Ishikawa (cell line): ENCODE results near the gene NCKAP1.

Source experiments
- CREB1 ChIP-seq: IDR thresholded peaks from 2 replicates; pipeline ENCODE4 v1.6.1; 2012; ENCODE audit warnings: low read depth
- EGR1 ChIP-seq: IDR thresholded peaks from 2 replicates; pipeline ENCODE4 v1.6.1; 2012
- EP300 ChIP-seq: IDR thresholded peaks from 2 replicates; pipeline ENCODE4 v1.6.1; 2012; ENCODE audit warnings: borderline replicate concordance
- NFIC ChIP-seq: IDR thresholded peaks from 2 replicates; pipeline ENCODE4 v1.6.1; 2012
- RAD21 ChIP-seq: IDR thresholded peaks from 2 replicates; pipeline ENCODE4 v1.6.1; 2012; ENCODE audit warnings: low read depth
- TAF1 ChIP-seq: IDR thresholded peaks from 2 replicates; pipeline ENCODE4 v1.6.1; 2012; ENCODE audit warnings: low read depth, mild to moderate bottlenecking
- YY1 ChIP-seq: IDR thresholded peaks from 2 replicates; pipeline ENCODE4 v1.6.1; 2012; ENCODE audit warnings: low read depth
- TF ChIP-seq, protein P1 (sequence below): IDR thresholded peaks from 2 replicates; pipeline ENCODE4 v1.6.1; 2012
- TF ChIP-seq, protein P2 (sequence below): IDR thresholded peaks from 2 replicates; pipeline ENCODE4 v1.6.1; 2012; ENCODE audit warnings: low read depth, mild to moderate bottlenecking

DNA sequence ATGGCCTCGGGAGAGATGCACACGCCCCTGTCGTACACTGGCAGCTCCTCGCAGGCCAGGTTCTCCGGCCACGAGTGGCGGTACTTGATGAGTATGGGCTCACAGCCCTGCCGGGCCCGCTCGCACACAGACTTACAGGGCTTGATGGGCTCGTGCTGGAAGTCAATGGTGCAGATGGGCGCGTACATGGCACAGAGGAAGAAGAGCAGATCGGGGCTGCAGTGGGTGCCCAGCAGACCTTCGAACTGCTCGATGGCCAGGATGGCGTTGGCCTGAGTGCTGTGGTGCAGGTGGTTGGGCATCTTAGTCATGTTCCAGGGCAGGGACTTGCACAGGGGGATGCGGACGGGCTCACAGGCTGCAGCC, 172.2 kb downstream of the NCKAP1 start:
- TF ChIP-seq TAF1 (no peak), EGR1 (no peak), CREB1 (no peak), YY1 (no peak), RAD21 (no peak), EP300 (no peak), NFIC (no peak)
- TF ChIP-seq, protein P1, sequence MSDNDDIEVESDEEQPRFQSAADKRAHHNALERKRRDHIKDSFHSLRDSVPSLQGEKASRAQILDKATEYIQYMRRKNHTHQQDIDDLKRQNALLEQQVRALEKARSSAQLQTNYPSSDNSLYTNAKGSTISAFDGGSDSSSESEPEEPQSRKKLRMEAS, result no peak
- TF ChIP-seq, protein P2, sequence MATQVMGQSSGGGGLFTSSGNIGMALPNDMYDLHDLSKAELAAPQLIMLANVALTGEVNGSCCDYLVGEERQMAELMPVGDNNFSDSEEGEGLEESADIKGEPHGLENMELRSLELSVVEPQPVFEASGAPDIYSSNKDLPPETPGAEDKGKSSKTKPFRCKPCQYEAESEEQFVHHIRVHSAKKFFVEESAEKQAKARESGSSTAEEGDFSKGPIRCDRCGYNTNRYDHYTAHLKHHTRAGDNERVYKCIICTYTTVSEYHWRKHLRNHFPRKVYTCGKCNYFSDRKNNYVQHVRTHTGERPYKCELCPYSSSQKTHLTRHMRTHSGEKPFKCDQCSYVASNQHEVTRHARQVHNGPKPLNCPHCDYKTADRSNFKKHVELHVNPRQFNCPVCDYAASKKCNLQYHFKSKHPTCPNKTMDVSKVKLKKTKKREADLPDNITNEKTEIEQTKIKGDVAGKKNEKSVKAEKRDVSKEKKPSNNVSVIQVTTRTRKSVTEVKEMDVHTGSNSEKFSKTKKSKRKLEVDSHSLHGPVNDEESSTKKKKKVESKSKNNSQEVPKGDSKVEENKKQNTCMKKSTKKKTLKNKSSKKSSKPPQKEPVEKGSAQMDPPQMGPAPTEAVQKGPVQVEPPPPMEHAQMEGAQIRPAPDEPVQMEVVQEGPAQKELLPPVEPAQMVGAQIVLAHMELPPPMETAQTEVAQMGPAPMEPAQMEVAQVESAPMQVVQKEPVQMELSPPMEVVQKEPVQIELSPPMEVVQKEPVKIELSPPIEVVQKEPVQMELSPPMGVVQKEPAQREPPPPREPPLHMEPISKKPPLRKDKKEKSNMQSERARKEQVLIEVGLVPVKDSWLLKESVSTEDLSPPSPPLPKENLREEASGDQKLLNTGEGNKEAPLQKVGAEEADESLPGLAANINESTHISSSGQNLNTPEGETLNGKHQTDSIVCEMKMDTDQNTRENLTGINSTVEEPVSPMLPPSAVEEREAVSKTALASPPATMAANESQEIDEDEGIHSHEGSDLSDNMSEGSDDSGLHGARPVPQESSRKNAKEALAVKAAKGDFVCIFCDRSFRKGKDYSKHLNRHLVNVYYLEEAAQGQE, result no peak
